ENCODE measurements around the gene MYPN. TPM values are rescaled to one million over a fixed set of nuclear protein-coding genes. Genes with fewer than 3 reads are reported as not detected.

The MYPN gene
- polyA plus RNA-seq, 1 experiment = 9.7 TPM

GRCh38 chr10:68128015-68128414, 18.7 kb downstream of the MYPN start:
- Histone ChIP-seq H3K36me3 (ENCODE audit: control insufficient read depth, insufficient read depth, low read length) (no peaks in the 10 kb centered on the region), H3K27me3 (ENCODE audit: control insufficient read depth, insufficient read depth, low read length) (no peaks in the 10 kb centered on the region), H3K4me3 (ENCODE audit: low read depth, low read length) (no peak overlapping the region)
- no peak for DNase-seq (ENCODE audit: low read depth)
- CTCF ChIA-PET = interaction anchor here (0.8 to 2.2 kb wide), 2 partner anchors 10 to 11 kb away, joined by 4 to 5 read pairs; no protein-coding TSS in a partner anchor
- POLR2A ChIA-PET = no interaction called here
- no peak for TF ChIP-seq CTCF (IDR thresholded peaks at IDR 0.05; ENCODE audit: insufficient read depth, low read depth, low read length)

- ChIA-PET POLR2A (no interaction called here), CTCF (interaction anchor here (0.9 kb wide), 1 partner anchor 18 kb away, joined by 4 read pairs; no protein-coding TSS in a partner anchor)
- Histone ChIP-seq H3K4me3 (ENCODE audit: low read depth, low read length) (no peak overlapping the region), H3K36me3 (ENCODE audit: control insufficient read depth, insufficient read depth, low read length) (no peaks in the 10 kb centered on the region), H3K27me3 (ENCODE audit: control insufficient read depth, insufficient read depth, low read length) (no peaks in the 10 kb centered on the region)
- DNase-seq (ENCODE audit: low read depth) = no peak
- TF ChIP-seq CTCF (IDR thresholded peaks at IDR 0.05; ENCODE audit: insufficient read depth, low read depth, low read length) = no peak
Measured at GRCh38 chr10:68132391-68132790, 23.1 kb downstream of the MYPN start.

GRCh38 chr10:68133523-68133922, 24.2 kb downstream of the MYPN start:
- DNase-seq (ENCODE audit: low read depth) = no peak
- ChIA-PET CTCF (interaction anchor here (0.7 to 1.6 kb wide), 2 partner anchors 8 to 37 kb away, joined by 3 read pairs; no protein-coding TSS in a partner anchor), POLR2A (interaction anchor here (0.6 kb wide), 1 partner anchor 26 kb away, joined by 3 read pairs; no protein-coding TSS in a partner anchor)
- H3K4me3 ChIP-seq (ENCODE audit: low read depth, low read length) = no peak overlapping the region
- no peaks in the 10 kb centered on the region for H3K27me3 ChIP-seq (ENCODE audit: control insufficient read depth, insufficient read depth, low read length)
- H3K36me3 ChIP-seq (ENCODE audit: control insufficient read depth, insufficient read depth, low read length) = no peaks in the 10 kb centered on the region
- TF ChIP-seq CTCF (IDR thresholded peaks at IDR 0.05; ENCODE audit: insufficient read depth, low read depth, low read length) = no peak

- Histone ChIP-seq H3K27me3 (ENCODE audit: control insufficient read depth, insufficient read depth, low read length) (no peaks in the 10 kb centered on the region), H3K4me3 (ENCODE audit: low read depth, low read length) (no peak overlapping the region), H3K36me3 (ENCODE audit: control insufficient read depth, insufficient read depth, low read length) (no peaks in the 10 kb centered on the region)
- DNase-seq (ENCODE audit: low read depth) = peak; percentile 36
- ChIA-PET POLR2A (no interaction called here), CTCF (interaction anchor here (0.5 to 1.6 kb wide), 5 partner anchors 10 to 44 kb away, joined by 3 to 4 read pairs (median 3); no protein-coding TSS in a partner anchor)
- no peak for TF ChIP-seq CTCF (IDR thresholded peaks at IDR 0.05; ENCODE audit: insufficient read depth, low read depth, low read length)
Measured at GRCh38 chr10:68135362-68135761, 26.1 kb downstream of the MYPN start.

- H3K27me3 ChIP-seq (ENCODE audit: control insufficient read depth, insufficient read depth, low read length) = no peaks in the 10 kb centered on the region
- CTCF ChIA-PET = interaction anchor here (0.5 to 1.4 kb wide), 6 partner anchors 11 to 72 kb away, joined by 3 to 4 read pairs (median 3); no protein-coding TSS in a partner anchor
- no peak for TF ChIP-seq CTCF (IDR thresholded peaks at IDR 0.05; ENCODE audit: insufficient read depth, low read depth, low read length)
- no peaks in the 10 kb centered on the region for H3K36me3 ChIP-seq (ENCODE audit: control insufficient read depth, insufficient read depth, low read length)
- peak; percentile 90 for DNase-seq (ENCODE audit: low read depth)
- no peak overlapping the region for H3K4me3 ChIP-seq (ENCODE audit: low read depth, low read length)
- POLR2A ChIA-PET = no interaction called here
Measured at GRCh38 chr10:68135922-68136792, 26.9 kb downstream of the MYPN start.
